Neural cell (in vitro differentiated cells): ENCODE data around the gene GJC3.

Experiments used
- EP300 ChIP-seq: fragments of 450-650 bp; conservative IDR thresholded peaks from 2 replicates; pipeline ENCODE4 v1.6.1; 2014; ENCODE audit warnings: antibody characterized with exemption, mild to moderate bottlenecking, moderate library complexity; ENCODE audit not compliant: poor library complexity, severe bottlenecking
- EZH2 ChIP-seq: fragments of 200-600, 300-800 bp; shearing (Covaris generic), sonication (generic); IDR thresholded peaks from 2 replicates; pipeline ENCODE4 v1.6.1; 2014; ENCODE audit warnings: antibody characterized with exemption, low read length, borderline replicate concordance, mild to moderate bottlenecking; ENCODE audit not compliant: insufficient read depth, poor library complexity, severe bottlenecking
- MXI1 ChIP-seq: fragments of 450-650 bp; conservative IDR thresholded peaks from 2 replicates; pipeline ENCODE4 v1.6.1; 2014; ENCODE audit warnings: antibody characterized with exemption, mild to moderate bottlenecking; ENCODE audit not compliant: poor library complexity, severe bottlenecking
- POLR2AphosphoS5 ChIP-seq: IDR thresholded peaks from 2 replicates; pipeline ENCODE4 v1.6.1; 2012
- TAF1 ChIP-seq: IDR thresholded peaks from 2 replicates; pipeline ENCODE4 v1.6.1; 2012; ENCODE audit warnings: low read depth
- TF ChIP-seq, protein P1 (sequence below): fragments of 450-650 bp; IDR thresholded peaks from 2 replicates; pipeline ENCODE4 v1.5.1; 2014; ENCODE audit warnings: antibody characterized with exemption, mild to moderate bottlenecking, moderate library complexity; ENCODE audit not compliant: poor library complexity, severe bottlenecking
- TF ChIP-seq, protein P2 (sequence below): IDR thresholded peaks from 2 replicates; pipeline ENCODE4 v1.6.1; 2012; ENCODE audit warnings: borderline replicate concordance

DNA sequence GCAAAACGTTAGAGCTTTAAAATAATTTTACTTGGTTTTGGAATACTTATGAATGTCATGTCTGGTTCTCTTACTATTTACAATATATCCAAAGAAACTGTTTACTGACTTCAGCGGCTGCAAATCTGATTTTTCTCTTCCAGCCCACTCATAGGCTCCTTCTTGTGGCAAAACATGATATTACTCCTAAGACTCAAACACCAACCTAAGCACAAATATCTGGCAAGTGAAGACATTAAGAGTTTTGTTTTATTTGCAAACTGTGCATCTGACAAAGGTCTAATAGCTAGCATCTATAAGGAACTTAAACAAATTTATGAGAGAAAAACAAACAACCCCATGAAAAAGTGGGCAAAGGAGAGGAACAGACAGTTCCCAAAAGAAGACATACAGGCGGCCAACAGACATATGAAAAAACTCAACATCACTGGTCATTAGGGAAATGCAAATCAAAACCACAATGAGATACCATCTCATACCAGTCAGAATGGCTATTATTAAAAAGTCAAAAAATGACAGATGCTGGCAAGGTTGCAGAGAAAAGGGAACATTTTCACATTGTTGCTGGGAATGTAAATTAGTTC, 20.3 kb upstream of the GJC3 start:
- TF ChIP-seq, protein P1, sequence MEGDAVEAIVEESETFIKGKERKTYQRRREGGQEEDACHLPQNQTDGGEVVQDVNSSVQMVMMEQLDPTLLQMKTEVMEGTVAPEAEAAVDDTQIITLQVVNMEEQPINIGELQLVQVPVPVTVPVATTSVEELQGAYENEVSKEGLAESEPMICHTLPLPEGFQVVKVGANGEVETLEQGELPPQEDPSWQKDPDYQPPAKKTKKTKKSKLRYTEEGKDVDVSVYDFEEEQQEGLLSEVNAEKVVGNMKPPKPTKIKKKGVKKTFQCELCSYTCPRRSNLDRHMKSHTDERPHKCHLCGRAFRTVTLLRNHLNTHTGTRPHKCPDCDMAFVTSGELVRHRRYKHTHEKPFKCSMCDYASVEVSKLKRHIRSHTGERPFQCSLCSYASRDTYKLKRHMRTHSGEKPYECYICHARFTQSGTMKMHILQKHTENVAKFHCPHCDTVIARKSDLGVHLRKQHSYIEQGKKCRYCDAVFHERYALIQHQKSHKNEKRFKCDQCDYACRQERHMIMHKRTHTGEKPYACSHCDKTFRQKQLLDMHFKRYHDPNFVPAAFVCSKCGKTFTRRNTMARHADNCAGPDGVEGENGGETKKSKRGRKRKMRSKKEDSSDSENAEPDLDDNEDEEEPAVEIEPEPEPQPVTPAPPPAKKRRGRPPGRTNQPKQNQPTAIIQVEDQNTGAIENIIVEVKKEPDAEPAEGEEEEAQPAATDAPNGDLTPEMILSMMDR, result no peak
- no peak for TF ChIP-seq EP300
- TF ChIP-seq POLR2AphosphoS5, result no peak
- no peak for TF ChIP-seq EZH2
- no peak for TF ChIP-seq TAF1
- TF ChIP-seq, protein P2, sequence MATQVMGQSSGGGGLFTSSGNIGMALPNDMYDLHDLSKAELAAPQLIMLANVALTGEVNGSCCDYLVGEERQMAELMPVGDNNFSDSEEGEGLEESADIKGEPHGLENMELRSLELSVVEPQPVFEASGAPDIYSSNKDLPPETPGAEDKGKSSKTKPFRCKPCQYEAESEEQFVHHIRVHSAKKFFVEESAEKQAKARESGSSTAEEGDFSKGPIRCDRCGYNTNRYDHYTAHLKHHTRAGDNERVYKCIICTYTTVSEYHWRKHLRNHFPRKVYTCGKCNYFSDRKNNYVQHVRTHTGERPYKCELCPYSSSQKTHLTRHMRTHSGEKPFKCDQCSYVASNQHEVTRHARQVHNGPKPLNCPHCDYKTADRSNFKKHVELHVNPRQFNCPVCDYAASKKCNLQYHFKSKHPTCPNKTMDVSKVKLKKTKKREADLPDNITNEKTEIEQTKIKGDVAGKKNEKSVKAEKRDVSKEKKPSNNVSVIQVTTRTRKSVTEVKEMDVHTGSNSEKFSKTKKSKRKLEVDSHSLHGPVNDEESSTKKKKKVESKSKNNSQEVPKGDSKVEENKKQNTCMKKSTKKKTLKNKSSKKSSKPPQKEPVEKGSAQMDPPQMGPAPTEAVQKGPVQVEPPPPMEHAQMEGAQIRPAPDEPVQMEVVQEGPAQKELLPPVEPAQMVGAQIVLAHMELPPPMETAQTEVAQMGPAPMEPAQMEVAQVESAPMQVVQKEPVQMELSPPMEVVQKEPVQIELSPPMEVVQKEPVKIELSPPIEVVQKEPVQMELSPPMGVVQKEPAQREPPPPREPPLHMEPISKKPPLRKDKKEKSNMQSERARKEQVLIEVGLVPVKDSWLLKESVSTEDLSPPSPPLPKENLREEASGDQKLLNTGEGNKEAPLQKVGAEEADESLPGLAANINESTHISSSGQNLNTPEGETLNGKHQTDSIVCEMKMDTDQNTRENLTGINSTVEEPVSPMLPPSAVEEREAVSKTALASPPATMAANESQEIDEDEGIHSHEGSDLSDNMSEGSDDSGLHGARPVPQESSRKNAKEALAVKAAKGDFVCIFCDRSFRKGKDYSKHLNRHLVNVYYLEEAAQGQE, result no peak
- TF ChIP-seq MXI1, result no peak
